ENCODE measurements around the gene KSR1.
"Not testable (repeated sequence)": the region's sequence is repeated elsewhere in the genome, so short reads cannot be mapped to it uniquely, and the experiment has no call there.

The KSR1 gene

GRCh38 chr17:27671591-27671910, 215.3 kb downstream of the KSR1 start:
- H3K4me3 ChIP-seq (ENCODE audit: low read depth, low read length), result no peak overlapping the region

- H3K4me3 ChIP-seq (ENCODE audit: low read depth, low read length), result not testable (repeated sequence)
Observed at GRCh38 chr17:27671977-27672480, 215.8 kb downstream of the KSR1 start.

GRCh38 chr17:27674335-27674734, 218.1 kb downstream of the KSR1 start:
- no peak overlapping the region for H3K4me3 ChIP-seq (ENCODE audit: low read depth, low read length)
